Gastrocnemius medialis (tissue), 4 donors: ENCODE results near the gene ANKRD33.

Source experiments
- CTCF ChIP-seq, 5 experiments: fragments of 450-650 bp in 3 of 5; fragments of 200-600 bp in 2 of 5; sonication (generic) in 2 of 5; IDR thresholded peaks in 4 of 5; conservative IDR thresholded peaks in 1 of 5; 1 replicate in 4 of 5; 2 replicates in 1 of 5; pipeline ENCODE4 v1.5.1; 2016 to 2019; ENCODE audit warnings: antibody characterized with exemption in 5 of 5, mild to moderate bottlenecking in 3 of 5, moderate library complexity in 3 of 5
- POLR2A ChIP-seq, 2 donors: fragments of 450-650 bp; IDR thresholded peaks; one replicate each; pipeline ENCODE4 v1.6.1; 2017; ENCODE audit warnings: antibody characterized with exemption in 2 of 2, mild to moderate bottlenecking in 2 of 2, moderate library complexity in 2 of 2

GRCh38 chr12:51868821-51869495 is 18.9 kb upstream of the ANKRD33 start:
- TF ChIP-seq CTCF (IDR thresholded peaks at IDR 0.05 in 4 of 5, conservative IDR thresholded peaks at IDR 0.05 in 1 of 5), result no peak
- no peak for TF ChIP-seq POLR2A (IDR thresholded peaks at IDR 0.05)
